ENCODE results near the gene EPGN.

EPGN gene

DNA sequence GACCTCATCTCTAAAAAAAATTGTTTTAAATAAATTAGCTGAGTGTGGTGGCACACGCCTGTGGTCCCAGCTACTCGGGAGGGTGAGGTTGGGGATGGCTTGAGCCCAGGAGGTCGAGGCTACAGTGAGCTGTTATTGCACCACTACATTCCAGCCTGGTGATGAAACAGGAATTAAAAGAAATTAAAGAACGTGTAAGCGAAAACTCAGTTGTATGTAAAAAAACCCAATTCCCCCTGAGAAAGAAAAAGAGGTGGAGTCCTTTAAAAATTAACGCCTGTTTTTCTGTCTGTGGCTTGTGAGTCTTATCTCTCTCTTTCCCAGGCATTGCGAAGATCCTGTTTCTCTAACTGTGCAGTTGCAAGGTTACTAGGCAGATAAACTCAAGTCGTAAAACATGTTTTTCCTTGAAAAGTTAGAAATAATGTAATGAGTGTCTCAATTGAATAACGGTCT is 22.1 kb downstream of the EPGN start:
- no peak overlapping the region for H3K4me3 ChIP-seq (IDR thresholded peaks at IDR 0.05; ENCODE audit: insufficient read depth, low read depth, low read length)
- H3K4me1 ChIP-seq (ENCODE audit: low read depth, poor library complexity, severe bottlenecking): peaks cover 7% of the 10 kb centered on the region
- no peaks in the 10 kb centered on the region for H4K20me1 ChIP-seq (ENCODE audit: insufficient read depth)
- no peaks in the 10 kb centered on the region for H3K36me3 ChIP-seq (ENCODE audit: insufficient read depth)
- H3K9ac ChIP-seq: no peak overlapping the region
- no peaks in the 10 kb centered on the region for H3K27me3 ChIP-seq (ENCODE audit: insufficient read depth, low read depth)
- H3K27ac ChIP-seq: no peak overlapping the region
- H2AFZ ChIP-seq (ENCODE audit: low read depth): no peak overlapping the region
- no peak overlapping the region for H3K4me2 ChIP-seq
- TF ChIP-seq CTCF (conservative IDR thresholded peaks at IDR 0.05; ENCODE audit: low read depth, low read length): no peak
- no peaks in the 10 kb centered on the region for H3K79me2 ChIP-seq (ENCODE audit: insufficient read depth, low read depth)

GRCh38 chr4:74331252-74331651 is 23.0 kb downstream of the EPGN start:
- Histone ChIP-seq H3K9ac (no peak overlapping the region), H3K4me2 (no peak overlapping the region), H4K20me1 (ENCODE audit: insufficient read depth) (no peaks in the 10 kb centered on the region), H3K36me3 (ENCODE audit: insufficient read depth) (no peaks in the 10 kb centered on the region), H3K4me3 (IDR thresholded peaks at IDR 0.05; ENCODE audit: insufficient read depth, low read depth, low read length) (no peak overlapping the region), H3K4me1 (ENCODE audit: low read depth, poor library complexity, severe bottlenecking) (no peaks in the 10 kb centered on the region), H2AFZ (ENCODE audit: low read depth) (no peak overlapping the region), H3K27ac (no peak overlapping the region), H3K27me3 (ENCODE audit: insufficient read depth, low read depth) (no peaks in the 10 kb centered on the region), H3K79me2 (ENCODE audit: insufficient read depth, low read depth) (no peaks in the 10 kb centered on the region)
- TF ChIP-seq CTCF (conservative IDR thresholded peaks at IDR 0.05; ENCODE audit: low read depth, low read length): no peak

DNA sequence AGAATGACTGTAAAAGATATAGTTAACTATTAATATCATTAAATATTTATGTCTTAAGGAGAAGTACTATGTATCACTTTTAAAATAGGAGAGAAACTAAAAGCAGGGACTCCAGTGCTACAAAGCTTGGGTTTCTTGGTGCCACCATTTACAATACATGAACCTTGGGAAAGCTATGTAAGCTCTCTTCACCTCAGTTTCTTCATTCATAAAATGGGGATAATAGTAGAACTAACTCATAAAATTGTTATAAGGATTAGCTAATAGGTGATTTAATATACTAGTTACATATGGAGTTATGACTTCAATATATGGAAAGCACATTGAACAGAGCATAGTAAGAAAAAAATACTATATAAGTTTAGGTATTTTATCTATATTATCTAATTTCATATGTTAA is 23.7 kb downstream of the EPGN start:
- Histone ChIP-seq H3K4me1 (ENCODE audit: low read depth, poor library complexity, severe bottlenecking) (no peaks in the 10 kb centered on the region), H3K79me2 (ENCODE audit: insufficient read depth, low read depth) (no peaks in the 10 kb centered on the region), H3K4me2 (no peak overlapping the region), H2AFZ (ENCODE audit: low read depth) (no peak overlapping the region), H3K27ac (no peak overlapping the region), H3K4me3 (IDR thresholded peaks at IDR 0.05; ENCODE audit: insufficient read depth, low read depth, low read length) (no peak overlapping the region), H3K9ac (no peak overlapping the region), H3K36me3 (ENCODE audit: insufficient read depth) (no peaks in the 10 kb centered on the region), H3K27me3 (ENCODE audit: insufficient read depth, low read depth) (no peaks in the 10 kb centered on the region), H4K20me1 (ENCODE audit: insufficient read depth) (no peaks in the 10 kb centered on the region)
- TF ChIP-seq CTCF (conservative IDR thresholded peaks at IDR 0.05; ENCODE audit: low read depth, low read length): no peak

GRCh38 chr4:74334636-74335035 is 26.4 kb downstream of the EPGN start:
- TF ChIP-seq CTCF (conservative IDR thresholded peaks at IDR 0.05; ENCODE audit: low read depth, low read length): no peak
- Histone ChIP-seq H3K36me3 (ENCODE audit: insufficient read depth) (no peaks in the 10 kb centered on the region), H3K27me3 (ENCODE audit: insufficient read depth, low read depth) (no peaks in the 10 kb centered on the region), H2AFZ (ENCODE audit: low read depth) (no peak overlapping the region), H4K20me1 (ENCODE audit: insufficient read depth) (no peaks in the 10 kb centered on the region), H3K4me2 (no peak overlapping the region), H3K4me1 (ENCODE audit: low read depth, poor library complexity, severe bottlenecking) (no peaks in the 10 kb centered on the region), H3K9ac (no peak overlapping the region), H3K4me3 (IDR thresholded peaks at IDR 0.05; ENCODE audit: insufficient read depth, low read depth, low read length) (no peak overlapping the region), H3K79me2 (ENCODE audit: insufficient read depth, low read depth) (no peaks in the 10 kb centered on the region), H3K27ac (no peak overlapping the region)
